GM21619 (cell line): ENCODE data around the gene OR6C3.
"Not testable (repeated sequence)": the region's sequence is repeated elsewhere in the genome, so short reads cannot be mapped to it uniquely, and the experiment has no call there.

Experiments
- ATAC-seq: cut with Tn5 transposase; IDR thresholded peaks from one replicate; pipeline ENCODE4 v1.9.1; 2021; ENCODE audit not compliant: unreplicated experiment

Gene OR6C3

DNA sequence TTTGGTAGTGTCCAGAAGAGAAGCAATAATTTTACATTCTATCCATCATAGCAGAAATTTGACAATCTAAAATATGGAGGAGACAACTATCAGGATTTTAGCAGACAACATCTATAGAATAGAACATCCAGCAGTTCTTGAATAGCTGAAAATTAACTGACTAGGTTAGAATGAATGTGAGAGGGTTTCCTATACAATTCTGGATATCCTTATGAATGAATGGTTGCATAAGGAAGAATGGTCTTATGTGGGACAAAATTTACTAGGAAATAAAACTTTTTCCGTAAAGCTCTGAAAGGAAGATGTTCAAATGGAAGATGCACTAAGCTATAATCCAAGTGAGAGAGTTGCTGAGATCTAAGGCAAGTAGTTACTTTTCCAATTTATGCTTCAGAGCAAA, at the start of gene OR6C3:
Gene OR6C3 (plus strand): TSS at position 301 of the 400 bp plus-strand sequence. CDS start 955 bp downstream, outside the sequence.
- ATAC-seq, result no peak

DNA sequence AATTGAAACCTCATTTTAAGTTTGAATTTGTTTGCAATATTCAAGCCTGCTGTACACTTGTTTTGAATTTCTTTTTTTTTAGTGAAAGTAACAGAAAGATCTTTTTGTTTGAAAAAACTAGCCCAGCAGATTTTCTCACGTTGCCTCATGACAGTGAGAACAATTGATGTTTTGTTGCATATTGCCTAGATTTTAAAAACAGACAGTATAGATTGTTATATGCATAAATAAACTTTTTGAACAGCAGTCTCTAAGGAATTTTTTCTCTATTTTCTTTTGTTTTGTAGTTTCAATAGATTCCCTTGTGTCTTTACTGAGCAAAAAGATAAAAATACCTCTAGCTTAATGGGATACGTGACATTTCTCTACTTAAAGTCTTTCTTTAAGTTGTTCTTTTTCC, 49.6 kb upstream of the OR6C3 start:
- no peak for ATAC-seq

DNA sequence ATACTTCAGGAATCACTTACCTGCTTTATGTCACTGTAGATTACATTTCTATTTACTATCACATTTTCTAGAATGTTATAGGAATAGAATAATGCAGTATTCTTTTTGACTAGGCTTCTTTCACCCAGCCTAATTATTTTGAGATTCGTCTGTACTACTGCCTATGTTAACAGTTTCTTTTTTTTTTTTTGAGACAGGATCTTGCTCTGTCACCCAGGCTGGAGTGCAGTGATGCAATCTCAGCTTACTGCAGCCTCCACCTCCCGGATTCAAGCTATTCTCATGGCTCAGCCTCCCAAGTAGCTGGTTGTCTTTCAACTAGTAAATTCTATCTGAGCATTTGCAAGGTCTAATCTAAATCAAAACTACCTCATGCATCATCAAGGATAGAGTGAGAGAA, 40.5 kb upstream of the OR6C3 start:
- no peak for ATAC-seq

DNA sequence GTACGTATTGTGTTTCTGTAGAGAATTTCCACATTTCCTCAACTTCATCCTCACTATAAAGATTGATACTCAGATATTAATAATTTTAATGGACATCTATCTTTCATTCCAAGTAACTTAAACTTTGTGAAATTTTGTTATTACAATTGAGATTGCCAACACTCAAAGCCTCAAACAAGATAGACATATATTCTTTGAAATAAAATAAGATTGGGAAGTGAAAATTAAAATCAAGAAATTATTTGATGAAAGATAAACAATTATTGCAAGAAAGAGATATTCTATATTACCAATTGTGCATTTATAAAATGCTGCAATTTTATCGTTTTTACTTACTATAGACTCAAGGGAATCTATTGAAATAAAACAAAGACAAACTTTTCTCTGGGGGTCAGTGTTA, 34.1 kb upstream of the OR6C3 start, which contains the start of gene OR6C6:
Gene OR6C6 (minus strand): TSS at position 101 of the 400 bp plus-strand sequence. CDS start 1,337 bp downstream, outside the sequence.
- ATAC-seq, result no peak

DNA sequence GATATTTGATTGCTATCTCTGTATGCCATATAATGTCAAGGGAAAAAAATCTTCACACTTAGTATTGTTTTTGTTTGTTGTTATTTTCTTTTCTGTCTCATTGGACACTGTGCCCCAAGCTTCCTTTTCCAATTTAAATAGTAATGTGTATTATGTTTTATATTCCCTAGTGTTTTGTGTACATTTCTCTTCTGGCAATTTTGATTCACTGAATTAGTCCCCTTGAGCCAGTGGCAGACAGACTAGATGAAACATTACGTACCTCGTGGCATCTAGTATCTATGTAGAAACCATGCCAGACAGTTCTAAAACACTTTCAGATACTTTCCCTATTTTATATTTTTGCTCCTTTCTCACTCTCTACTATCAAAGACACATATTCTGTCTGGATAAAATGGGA, 16.5 kb upstream of the OR6C3 start, which contains the start of gene OR6C1:
Gene OR6C1 (plus strand): TSS at position 301 of the 400 bp plus-strand sequence. CDS start 6,257 bp downstream, outside the sequence.
- no peak for ATAC-seq

DNA sequence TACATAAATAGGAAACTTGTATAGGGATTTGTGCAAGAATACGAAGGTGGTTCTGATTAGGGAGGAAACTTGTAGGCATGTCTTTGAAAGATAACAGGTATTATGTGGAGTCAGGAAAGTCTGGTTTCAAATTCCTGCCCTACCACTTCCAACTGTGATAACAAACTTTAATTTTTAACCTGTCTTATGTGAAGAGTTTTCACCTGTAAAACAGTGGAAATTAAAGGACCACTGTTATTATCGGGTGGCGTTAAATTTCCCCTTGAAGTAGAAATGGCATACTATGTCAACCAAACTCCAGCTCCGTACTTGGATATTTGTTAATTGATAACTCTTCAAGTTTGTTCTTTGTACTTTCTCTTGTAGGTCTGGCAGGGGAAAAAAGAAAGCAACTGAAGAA, 10.3 kb upstream of the OR6C3 start:
- ATAC-seq, result no peak

DNA sequence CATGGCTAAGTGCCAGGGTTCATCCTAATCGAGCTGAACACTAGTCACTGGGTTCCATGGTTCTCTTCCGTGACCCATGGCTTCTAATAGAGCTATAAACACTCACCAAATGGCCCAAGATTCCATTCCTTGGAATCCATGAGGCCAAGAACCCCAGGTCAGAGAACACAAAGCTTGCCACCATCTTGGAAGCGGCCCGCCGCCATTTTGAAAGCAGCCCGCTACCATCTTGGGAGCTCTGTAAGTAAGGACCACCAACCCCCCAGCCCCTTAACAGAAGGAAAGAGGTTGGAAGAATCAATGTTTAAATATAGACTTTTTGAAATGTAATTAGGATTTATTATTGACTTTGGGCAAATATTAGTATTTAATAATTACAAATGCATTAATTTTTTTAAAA, 4.7 kb upstream of the OR6C3 start:
- not testable (repeated sequence) for ATAC-seq

DNA sequence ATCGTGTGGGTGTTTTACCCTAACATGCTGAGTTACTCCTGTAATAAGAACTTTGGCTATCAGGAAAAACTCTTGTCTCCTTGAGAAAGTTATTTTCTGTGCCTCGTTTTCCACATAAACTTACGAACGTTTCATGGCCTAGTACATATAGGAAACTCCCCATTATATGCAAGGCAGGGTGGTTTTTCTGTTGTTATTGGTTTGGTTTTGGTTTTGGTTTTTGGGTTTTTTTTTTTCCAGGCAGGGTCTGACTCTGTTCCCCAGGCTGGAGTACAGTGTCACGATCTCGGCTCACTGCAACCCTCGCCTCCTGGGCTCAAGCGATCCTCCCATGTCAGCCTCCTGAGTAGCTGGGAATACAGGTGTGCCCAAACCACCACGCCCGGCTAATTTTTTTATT, 5.5 kb downstream of the OR6C3 start:
- ATAC-seq, result no peak

DNA sequence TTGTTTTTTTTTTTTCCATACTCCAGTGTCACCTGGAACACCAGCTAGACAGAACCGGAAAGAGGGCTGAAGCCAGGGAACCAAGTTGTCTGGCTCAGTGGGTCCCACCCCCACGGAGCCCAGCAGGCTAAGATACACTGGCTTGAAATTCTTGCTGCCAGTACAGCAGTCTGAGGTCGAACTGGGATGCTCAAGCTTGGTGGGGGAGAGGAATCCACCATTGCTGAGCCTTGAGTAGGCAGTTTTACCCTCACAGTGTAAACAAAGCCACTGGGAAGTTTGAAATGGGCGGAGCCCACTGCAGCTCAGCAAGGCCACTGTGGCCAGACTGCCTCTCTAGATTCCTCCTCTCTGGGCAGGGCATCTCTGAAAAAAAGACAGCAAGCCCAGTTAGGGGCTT, 24.8 kb downstream of the OR6C3 start:
- not testable (repeated sequence) for ATAC-seq

DNA sequence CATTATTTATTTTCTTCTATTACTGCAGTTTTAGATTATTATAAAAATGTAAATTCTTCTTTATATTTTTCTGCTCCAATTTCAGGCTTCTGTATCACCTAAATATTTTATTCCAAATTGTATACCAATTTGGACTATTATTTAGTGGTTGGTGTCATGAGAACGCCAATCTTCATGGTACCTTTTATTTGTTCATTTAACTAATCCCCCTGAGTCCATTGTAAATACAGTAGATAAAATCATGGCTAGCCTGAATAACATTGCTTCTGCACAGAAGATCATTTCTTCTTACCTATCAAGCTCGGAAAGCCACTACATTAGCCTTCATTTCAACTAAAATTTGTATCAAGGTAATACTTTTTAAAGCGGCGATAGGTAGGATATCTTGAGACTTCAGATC, 32.1 kb downstream of the OR6C3 start, which contains the start of gene OR6C75:
Gene OR6C75 (plus strand): TSS at position 301 of the 400 bp plus-strand sequence. CDS start 2,136 bp downstream, outside the sequence.
- no peak for ATAC-seq

DNA sequence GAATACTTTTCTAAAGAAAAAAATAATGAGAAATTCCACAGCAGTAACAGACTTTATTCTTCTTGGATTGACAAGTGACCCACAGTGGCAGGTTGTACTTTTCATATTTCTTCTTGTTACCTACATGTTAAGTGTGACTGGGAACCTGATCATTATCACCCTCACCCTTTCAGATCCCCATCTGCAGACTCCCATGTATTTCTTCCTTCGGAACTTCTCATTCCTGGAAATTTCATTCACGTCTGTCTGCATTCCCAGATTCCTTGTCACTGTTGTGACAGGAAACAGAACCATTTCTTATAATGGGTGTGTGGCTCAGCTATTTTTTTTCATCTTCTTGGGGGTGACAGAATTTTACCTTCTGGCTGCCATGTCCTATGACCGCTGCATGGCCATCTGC, 34.5 kb downstream of the OR6C3 start:
- no peak for ATAC-seq

DNA sequence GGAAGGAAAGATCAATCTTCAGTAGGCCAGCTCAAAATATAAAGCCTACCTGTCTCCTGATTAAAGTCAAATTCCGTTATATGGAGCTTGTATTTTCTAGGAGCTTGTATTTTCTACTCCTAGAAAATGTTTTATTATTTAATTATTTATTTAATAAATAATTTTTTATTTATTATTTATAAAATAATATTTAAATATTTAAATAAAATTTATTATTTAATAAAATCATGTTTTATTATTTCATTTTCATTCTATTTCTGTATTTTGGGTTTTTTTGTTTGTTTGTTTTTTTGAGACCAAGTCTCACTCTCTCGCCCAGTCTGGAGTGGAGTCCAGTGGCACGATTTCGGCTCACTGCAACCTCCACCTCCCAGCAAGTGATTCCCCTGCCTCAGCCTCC, 42.0 kb downstream of the OR6C3 start:
- no peak for ATAC-seq
